Epithelial cell of esophagus (primary cell): ENCODE measurements around the gene DHX36.

Experiments used
- DNase-seq: peaks from one replicate; pipeline ENCODE4 v3.0.0; 2010; ENCODE audit warnings: low read depth
- H3K4me3 ChIP-seq: 2 replicates; pipeline ENCODE4 v1.5.1; 2011; ENCODE audit warnings: mild to moderate bottlenecking, low read length, control low read depth
- TF ChIP-seq, protein P1 (sequence below): IDR thresholded peaks from 2 replicates; pipeline ENCODE4 v1.5.1; 2011; ENCODE audit warnings: low read depth, mild to moderate bottlenecking, low read length, control low read depth, inconsistent platforms; ENCODE audit not compliant: insufficient read depth; ENCODE audit errors: missing control alignments

DHX36 gene

DNA sequence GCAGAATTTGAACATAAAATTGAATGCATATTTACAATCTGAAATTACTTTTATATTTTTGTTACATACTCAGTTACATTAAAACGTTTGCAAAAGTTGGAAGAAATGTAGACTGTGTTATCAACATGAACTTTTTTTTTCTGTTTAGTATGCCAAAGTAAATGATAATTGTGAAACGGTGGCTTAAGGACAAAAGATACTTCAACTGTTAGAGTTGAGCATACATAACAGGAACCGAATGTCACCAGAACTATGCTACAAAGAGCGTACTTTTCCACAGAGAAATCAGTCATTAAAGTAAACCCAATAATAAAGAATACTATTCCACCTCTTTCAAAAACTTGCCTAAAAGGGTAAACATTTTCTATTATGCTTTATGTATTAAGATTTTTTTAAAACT is 14.3 kb upstream of the DHX36 start:
- no peak for DNase-seq
- H3K4me3 ChIP-seq: no peak overlapping the region
- TF ChIP-seq, protein P1, sequence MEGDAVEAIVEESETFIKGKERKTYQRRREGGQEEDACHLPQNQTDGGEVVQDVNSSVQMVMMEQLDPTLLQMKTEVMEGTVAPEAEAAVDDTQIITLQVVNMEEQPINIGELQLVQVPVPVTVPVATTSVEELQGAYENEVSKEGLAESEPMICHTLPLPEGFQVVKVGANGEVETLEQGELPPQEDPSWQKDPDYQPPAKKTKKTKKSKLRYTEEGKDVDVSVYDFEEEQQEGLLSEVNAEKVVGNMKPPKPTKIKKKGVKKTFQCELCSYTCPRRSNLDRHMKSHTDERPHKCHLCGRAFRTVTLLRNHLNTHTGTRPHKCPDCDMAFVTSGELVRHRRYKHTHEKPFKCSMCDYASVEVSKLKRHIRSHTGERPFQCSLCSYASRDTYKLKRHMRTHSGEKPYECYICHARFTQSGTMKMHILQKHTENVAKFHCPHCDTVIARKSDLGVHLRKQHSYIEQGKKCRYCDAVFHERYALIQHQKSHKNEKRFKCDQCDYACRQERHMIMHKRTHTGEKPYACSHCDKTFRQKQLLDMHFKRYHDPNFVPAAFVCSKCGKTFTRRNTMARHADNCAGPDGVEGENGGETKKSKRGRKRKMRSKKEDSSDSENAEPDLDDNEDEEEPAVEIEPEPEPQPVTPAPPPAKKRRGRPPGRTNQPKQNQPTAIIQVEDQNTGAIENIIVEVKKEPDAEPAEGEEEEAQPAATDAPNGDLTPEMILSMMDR: no peak

DNA sequence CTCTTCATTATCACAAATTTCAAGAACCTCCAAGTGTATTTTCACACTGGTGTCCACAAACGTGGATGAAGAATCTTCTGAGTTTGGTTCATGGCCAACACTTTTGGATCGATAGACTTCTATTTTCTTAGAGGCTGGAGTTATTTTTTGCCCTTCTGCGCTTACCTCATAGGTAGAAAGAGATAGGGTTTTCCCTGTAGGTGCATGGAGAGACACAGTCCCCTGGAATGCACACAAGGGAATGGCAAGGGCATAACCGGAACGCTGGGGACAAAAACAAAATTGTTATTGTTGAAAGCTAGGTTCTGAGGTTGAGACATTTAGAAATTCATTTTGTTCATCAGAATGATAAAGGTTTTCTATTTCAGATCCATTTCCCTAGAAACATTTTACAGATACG is 13.7 kb upstream of the DHX36 start:
- DNase-seq: no peak
- no peak overlapping the region for H3K4me3 ChIP-seq
- TF ChIP-seq, protein P1: no peak

- no peak overlapping the region for H3K4me3 ChIP-seq
- DNase-seq: peak; percentile 56
- TF ChIP-seq, protein P1: peak; percentile 48
Measured at GRCh38 chr3:154334973-154335420, 10.7 kb upstream of the DHX36 start.

GRCh38 chr3:154327871-154328270 is 3.6 kb upstream of the DHX36 start:
- TF ChIP-seq, protein P1: no peak
- no peak overlapping the region for H3K4me3 ChIP-seq
- DNase-seq: no peak

GRCh38 chr3:154324919-154325318 is 632 bp upstream of the DHX36 start:
- H3K4me3 ChIP-seq: peak overlapping the region; percentile 84
- TF ChIP-seq, protein P1: no peak
- no peak for DNase-seq

- no peak for DNase-seq
- TF ChIP-seq, protein P1: no peak
- H3K4me3 ChIP-seq: no peak overlapping the region
Measured at GRCh38 chr3:154316974-154317767, 7.1 kb downstream of the DHX36 start.

- no peak overlapping the region for H3K4me3 ChIP-seq
- DNase-seq: no peak
- TF ChIP-seq, protein P1: no peak
Measured at GRCh38 chr3:154314152-154314551, 10.1 kb downstream of the DHX36 start.
